Daoy (cell line): ENCODE data around the gene BTBD10. TPM values are rescaled to one million over a fixed set of nuclear protein-coding genes. Genes with fewer than 3 reads are reported as not detected.

ENCODE experiments used
- DNase-seq: peaks from one replicate; pipeline ENCODE4 v3.0.0-alpha.2; 2015; ENCODE audit warnings: low read depth
- total RNA-seq: library from RNA; depleted of rRNA; stranded (reverse); fragments of >200 nt; shearing (Covaris generic); gene quantifications from 2 replicates; pipeline ENCODE4 v1.2.3, GENCODE V29; 2014; rRNA removed

Gene BTBD10
- 62.2 and 68.4 TPM in 2 replicates for total RNA-seq

GRCh38 chr11:13462901-13463778, at the start of gene BTBD10:
BTBD10 (minus strand) TSS chr11:13463222; CDS start chr11:13445124, 18,098 bp downstream.
- DNase-seq = peak; percentile 97

GRCh38 chr11:13503393-13503792, 40.4 kb upstream of the BTBD10 start:
- DNase-seq = no peak

GRCh38 chr11:13502492-13502891, 39.5 kb upstream of the BTBD10 start:
- no peak for DNase-seq

- DNase-seq = no peak
Observed at GRCh38 chr11:13495929-13496328, 32.9 kb upstream of the BTBD10 start, which contains the start of gene PTH. PTH (minus strand) TSS chr11:13495997; CDS start chr11:13492855, 3,142 bp downstream.

- no peak for DNase-seq
Observed at GRCh38 chr11:13494051-13494450, 31.0 kb upstream of the BTBD10 start.

- DNase-seq = peak; percentile 49
Observed at GRCh38 chr11:13487661-13488030, 24.6 kb upstream of the BTBD10 start.

GRCh38 chr11:13486926-13487660, 24.1 kb upstream of the BTBD10 start:
- DNase-seq = peak; percentile 78

GRCh38 chr11:13480198-13480597, 17.2 kb upstream of the BTBD10 start:
- DNase-seq = no peak

GRCh38 chr11:13479688-13480087, 16.7 kb upstream of the BTBD10 start:
- DNase-seq = no peak

- DNase-seq = no peak
Observed at GRCh38 chr11:13475091-13475490, 12.1 kb upstream of the BTBD10 start.

- no peak for DNase-seq
Observed at GRCh38 chr11:13473013-13473722, 10.1 kb upstream of the BTBD10 start.

GRCh38 chr11:13468750-13469149, 5.7 kb upstream of the BTBD10 start:
- no peak for DNase-seq

GRCh38 chr11:13465909-13466371, 2.9 kb upstream of the BTBD10 start:
- peak; percentile 12 for DNase-seq

GRCh38 chr11:13463779-13464290, 813 bp upstream of the BTBD10 start:
- no peak for DNase-seq

- peak; percentile 68 for DNase-seq
Observed at GRCh38 chr11:13462311-13462900, 616 bp downstream of the BTBD10 start.

- DNase-seq = no peak
Observed at GRCh38 chr11:13461291-13461690, 1.7 kb downstream of the BTBD10 start.

GRCh38 chr11:13450832-13451397, 12.1 kb downstream of the BTBD10 start:
- DNase-seq = no peak

GRCh38 chr11:13449522-13449921, 13.5 kb downstream of the BTBD10 start:
- DNase-seq = no peak

GRCh38 chr11:13448876-13449275, 14.1 kb downstream of the BTBD10 start:
- no peak for DNase-seq

- DNase-seq = no peak
Observed at GRCh38 chr11:13446444-13446843, 16.6 kb downstream of the BTBD10 start.

- DNase-seq = no peak
Observed at GRCh38 chr11:13445588-13445987, 17.4 kb downstream of the BTBD10 start.
